MCF 10A (cell line): ENCODE data around the gene KRT7. TPM values are rescaled to one million over a fixed set of nuclear protein-coding genes. Genes with fewer than 3 reads are reported as not detected.
"Not testable (repeated sequence)": the region's sequence is repeated elsewhere in the genome, so short reads cannot be mapped to it uniquely, and the experiment has no call there.

ENCODE experiments used
- BruUV-seq: library from RNA; stranded (reverse); fragments of 400-500 nt; replicated peaks from 2 replicates; lab custom pipeline; 2021; lab: Mats Ljungman, UMichigan
- CTCF ChIA-PET: fragments of 300-600 bp; sonication (Branson Sonifier 250); formaldehyde crosslinking; extraction: SDS; loops from one replicate; lab custom pipeline; 2021; ENCODE audit warnings: antibody characterized with exemption, inconsistent platforms; lab: Yijun Ruan, JAX
- POLR2A ChIA-PET: fragments of 300-600, 350-650 bp; sonication (Branson Sonifier 250); formaldehyde crosslinking; extraction: SDS; loops from one replicate; lab custom pipeline; 2020; ENCODE audit warnings: antibody characterized with exemption, inconsistent platforms; lab: Yijun Ruan, JAX
- DNase-seq: peaks from one replicate; pipeline ENCODE4 v3.0.0-alpha.2; 2018; ENCODE audit not compliant: unreplicated experiment
- H3K27ac Mint-ChIP-seq: one replicate; pipeline ENCODE4 v1.8.0; 2022; ENCODE audit warnings: mild to moderate bottlenecking, low read depth, mixed read lengths; ENCODE audit not compliant: unreplicated experiment
- H3K27me3 Mint-ChIP-seq: one replicate; pipeline ENCODE4 v1.8.0; 2022; ENCODE audit warnings: mixed read lengths; ENCODE audit not compliant: insufficient read depth, unreplicated experiment
- H3K36me3 Mint-ChIP-seq: one replicate; pipeline ENCODE4 v1.8.0; 2022; ENCODE audit warnings: mild to moderate bottlenecking, moderate library complexity, mixed read lengths; ENCODE audit not compliant: insufficient read depth, unreplicated experiment
- H3K4me1 Mint-ChIP-seq: one replicate; pipeline ENCODE4 v1.8.0; 2022; ENCODE audit warnings: mixed read lengths; ENCODE audit not compliant: insufficient read depth, unreplicated experiment
- H3K4me3 Mint-ChIP-seq: one replicate; pipeline ENCODE4 v1.8.0; 2022; ENCODE audit warnings: mild to moderate bottlenecking, moderate library complexity, mixed read lengths; ENCODE audit not compliant: unreplicated experiment
- H3K9me3 Mint-ChIP-seq: one replicate; pipeline ENCODE4 v1.8.0; 2022; ENCODE audit warnings: mixed read lengths; ENCODE audit not compliant: unreplicated experiment
- intact Hi-C: fragments of 100-400 bp; cut with micrococcal nuclease; formaldehyde crosslinking; loops from 2 replicates; pipeline ENCODE4 v1.14.1; 2022
- total RNA-seq: library from RNA; stranded (reverse); gene quantifications from 2 replicates; pipeline ENCODE4 v1.2.3, GENCODE V29; 2022
- TF ChIP-seq, protein P1 (sequence below): fragments of 200-600 bp; IDR thresholded peaks from one replicate; pipeline ENCODE4 v1.8.0; 2022; ENCODE audit warnings: antibody characterized with exemption, mild to moderate bottlenecking; ENCODE audit not compliant: unreplicated experiment

The KRT7 gene
- total RNA-seq, 1 experiment from 2014 or later = 3,360 TPM

DNA sequence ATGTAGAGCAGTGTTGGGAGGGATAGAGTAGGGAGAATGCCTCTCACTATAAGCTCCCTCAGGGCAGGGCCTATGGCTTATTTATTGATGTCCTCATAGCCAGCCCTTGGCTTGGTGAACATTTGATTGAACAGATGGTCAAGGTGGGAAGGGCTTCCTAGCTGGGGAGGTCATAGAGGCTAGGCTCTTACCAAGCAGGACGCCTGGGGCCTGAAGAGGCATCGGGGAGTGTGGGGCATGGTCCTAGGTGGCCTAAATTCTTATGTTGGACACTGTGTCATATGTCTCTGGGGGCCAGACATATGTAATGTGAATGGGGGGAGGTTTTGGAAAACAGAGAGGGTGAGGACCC is 23.5 kb downstream of the KRT7 start:
- BruUV-seq = no TSS peak
- H3K27me3 Mint-ChIP-seq = no peaks in the 10 kb centered on the region
- DNase-seq = peak; percentile 43
- H3K4me1 Mint-ChIP-seq = peaks cover 27% of the 10 kb centered on the region
- no peak overlapping the region for H3K4me3 Mint-ChIP-seq
- POLR2A ChIA-PET = interaction anchor here (0.6 to 1.4 kb wide), 3 partner anchors 10 to 24 kb away, joined by 3 to 4 read pairs (median 3); partner anchors contain the start of gene KRT7
- CTCF ChIA-PET = interaction anchor here (1.1 kb wide), 1 partner anchor 11 kb away, joined by 3 read pairs; no protein-coding TSS in a partner anchor
- no peaks in the 10 kb centered on the region for H3K9me3 Mint-ChIP-seq
- H3K36me3 Mint-ChIP-seq = peaks cover 4% of the 10 kb centered on the region
- TF ChIP-seq, protein P1, sequence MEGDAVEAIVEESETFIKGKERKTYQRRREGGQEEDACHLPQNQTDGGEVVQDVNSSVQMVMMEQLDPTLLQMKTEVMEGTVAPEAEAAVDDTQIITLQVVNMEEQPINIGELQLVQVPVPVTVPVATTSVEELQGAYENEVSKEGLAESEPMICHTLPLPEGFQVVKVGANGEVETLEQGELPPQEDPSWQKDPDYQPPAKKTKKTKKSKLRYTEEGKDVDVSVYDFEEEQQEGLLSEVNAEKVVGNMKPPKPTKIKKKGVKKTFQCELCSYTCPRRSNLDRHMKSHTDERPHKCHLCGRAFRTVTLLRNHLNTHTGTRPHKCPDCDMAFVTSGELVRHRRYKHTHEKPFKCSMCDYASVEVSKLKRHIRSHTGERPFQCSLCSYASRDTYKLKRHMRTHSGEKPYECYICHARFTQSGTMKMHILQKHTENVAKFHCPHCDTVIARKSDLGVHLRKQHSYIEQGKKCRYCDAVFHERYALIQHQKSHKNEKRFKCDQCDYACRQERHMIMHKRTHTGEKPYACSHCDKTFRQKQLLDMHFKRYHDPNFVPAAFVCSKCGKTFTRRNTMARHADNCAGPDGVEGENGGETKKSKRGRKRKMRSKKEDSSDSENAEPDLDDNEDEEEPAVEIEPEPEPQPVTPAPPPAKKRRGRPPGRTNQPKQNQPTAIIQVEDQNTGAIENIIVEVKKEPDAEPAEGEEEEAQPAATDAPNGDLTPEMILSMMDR = no peak
- no peak overlapping the region for H3K27ac Mint-ChIP-seq
- intact Hi-C loops = no loop called here

DNA sequence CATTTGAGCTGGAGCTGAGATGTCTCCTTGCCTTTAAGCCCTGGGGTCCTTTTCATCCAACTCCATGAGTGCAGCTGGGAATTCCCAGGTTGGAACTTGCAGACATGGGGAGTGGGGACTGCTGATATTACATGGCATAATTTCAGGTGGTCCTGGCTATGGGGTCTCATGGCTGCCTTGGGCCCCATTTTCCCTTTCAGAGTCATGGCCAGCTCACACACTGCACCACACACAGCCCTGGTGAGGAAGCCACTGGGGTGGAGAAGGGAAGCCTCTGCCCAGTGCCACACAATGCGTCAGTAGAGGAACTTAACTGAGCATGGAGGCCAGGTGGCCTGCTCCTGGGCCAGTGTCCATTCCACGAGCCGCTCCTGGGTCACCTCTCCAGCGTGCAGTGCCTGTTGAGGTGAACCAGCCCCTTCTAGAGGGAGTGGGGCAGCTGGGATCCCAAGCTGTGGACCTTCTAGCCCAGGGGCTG is 24.1 kb downstream of the KRT7 start:
- no peak overlapping the region for H3K27ac Mint-ChIP-seq
- CTCF ChIA-PET = interaction anchor here (1.1 to 2.2 kb wide), 2 partner anchors 12 to 70 kb away, joined by 3 to 9 read pairs; no protein-coding TSS in a partner anchor
- TF ChIP-seq, protein P1 = no peak
- no TSS peak for BruUV-seq
- intact Hi-C loops = no loop called here
- peaks cover 29% of the 10 kb centered on the region for H3K4me1 Mint-ChIP-seq
- H3K9me3 Mint-ChIP-seq = no peaks in the 10 kb centered on the region
- H3K4me3 Mint-ChIP-seq = no peak overlapping the region
- peak; percentile 31 for DNase-seq
- H3K36me3 Mint-ChIP-seq = no peaks in the 10 kb centered on the region
- POLR2A ChIA-PET = interaction anchor here (0.6 to 1.3 kb wide), 2 partner anchors 9 to 24 kb away, joined by 3 read pairs; partner anchors contain the start of gene KRT7
- no peaks in the 10 kb centered on the region for H3K27me3 Mint-ChIP-seq

DNA sequence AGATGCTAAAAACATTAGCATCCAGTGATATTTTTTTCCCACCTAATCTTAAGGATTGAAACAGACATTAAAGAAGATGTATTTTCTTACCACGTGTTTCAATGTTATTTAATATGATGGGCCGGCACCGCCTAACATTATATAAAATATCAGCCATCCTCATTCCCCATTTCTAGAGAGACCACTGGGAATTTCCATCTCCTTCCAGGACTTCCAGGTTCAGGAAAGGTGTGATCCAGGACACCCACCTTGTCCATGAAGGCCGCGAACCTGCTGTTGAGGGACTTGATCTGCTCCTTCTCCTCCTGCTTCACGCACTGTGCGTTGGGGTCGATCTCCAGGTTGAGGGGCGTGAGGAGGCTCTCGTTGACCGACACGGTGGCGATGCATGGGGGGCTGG is 24.9 kb downstream of the KRT7 start:
- CTCF ChIA-PET = interaction anchor here (2.2 kb wide), 1 partner anchor 69 kb away, joined by 9 read pairs; no protein-coding TSS in a partner anchor
- H3K27ac Mint-ChIP-seq, H3K4me3 Mint-ChIP-seq, H3K9me3 Mint-ChIP-seq, POLR2A ChIA-PET, BruUV-seq, H3K36me3 Mint-ChIP-seq, DNase-seq, H3K27me3 Mint-ChIP-seq: not testable (repeated sequence)
- intact Hi-C loops = loop anchor here (2.0 kb wide), 1 partner anchor 61 kb away; no protein-coding TSS in a partner anchor
- H3K4me1 Mint-ChIP-seq = peaks cover 29% of the 10 kb centered on the region

DNA sequence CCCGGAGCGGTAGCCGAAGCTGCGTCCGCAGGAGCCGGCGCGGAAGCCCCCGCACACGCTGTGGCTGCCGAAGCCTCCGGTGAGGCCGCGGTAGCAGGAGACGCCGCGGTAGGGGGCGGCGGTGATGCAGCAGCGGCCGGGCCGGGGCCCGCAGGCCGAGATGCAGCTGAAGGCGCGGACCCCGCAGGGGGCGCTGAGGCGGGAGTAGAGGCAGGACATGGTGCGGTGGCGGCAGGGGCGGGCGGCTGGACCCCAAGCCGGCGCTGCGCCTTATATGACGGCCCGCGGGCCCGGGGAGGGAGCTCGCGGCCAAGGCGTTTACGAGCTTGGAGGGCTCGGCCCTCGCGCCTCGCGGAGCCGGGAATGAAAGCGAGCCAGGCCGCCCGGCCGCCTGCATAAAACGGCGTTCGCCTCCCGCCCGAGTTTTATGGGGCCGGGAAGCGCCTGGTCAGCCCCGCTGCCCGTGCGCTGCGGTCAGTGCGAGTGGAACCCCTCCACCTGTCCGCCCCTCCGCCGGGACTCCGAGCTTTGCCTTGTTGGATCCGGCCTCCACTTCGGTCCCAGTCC is 25.4 kb downstream of the KRT7 start:
- TF ChIP-seq, protein P1 = no peak
- intact Hi-C loops = loop anchor here (2.0 kb wide), 1 partner anchor 60 kb away; no protein-coding TSS in a partner anchor
- H3K4me3 Mint-ChIP-seq = no peak overlapping the region
- H3K36me3 Mint-ChIP-seq = no peaks in the 10 kb centered on the region
- ChIA-PET POLR2A (interaction anchor here (0.8 kb wide), 1 partner anchor 8 kb away, joined by 3 read pairs; no protein-coding TSS in a partner anchor), CTCF (interaction anchor here (0.8 to 2.2 kb wide), 3 partner anchors 21 to 622 kb away, joined by 3 to 9 read pairs (median 3); no protein-coding TSS in a partner anchor)
- no TSS peak for BruUV-seq
- H3K27ac Mint-ChIP-seq = no peak overlapping the region
- no peaks in the 10 kb centered on the region for H3K27me3 Mint-ChIP-seq
- DNase-seq = no peak
- no peaks in the 10 kb centered on the region for H3K9me3 Mint-ChIP-seq
- peaks cover 29% of the 10 kb centered on the region for H3K4me1 Mint-ChIP-seq
